ENCODE results near the gene C8B. TPM values are rescaled to one million over a fixed set of nuclear protein-coding genes. Genes with fewer than 3 reads are reported as not detected.

The C8B gene
- total and polyA plus RNA-seq, 2 of the 13 experiments (the other 11 are each of a cell fraction or from before 2014, with no cell fraction given) = 8.4 to 11.3 TPM

DNA sequence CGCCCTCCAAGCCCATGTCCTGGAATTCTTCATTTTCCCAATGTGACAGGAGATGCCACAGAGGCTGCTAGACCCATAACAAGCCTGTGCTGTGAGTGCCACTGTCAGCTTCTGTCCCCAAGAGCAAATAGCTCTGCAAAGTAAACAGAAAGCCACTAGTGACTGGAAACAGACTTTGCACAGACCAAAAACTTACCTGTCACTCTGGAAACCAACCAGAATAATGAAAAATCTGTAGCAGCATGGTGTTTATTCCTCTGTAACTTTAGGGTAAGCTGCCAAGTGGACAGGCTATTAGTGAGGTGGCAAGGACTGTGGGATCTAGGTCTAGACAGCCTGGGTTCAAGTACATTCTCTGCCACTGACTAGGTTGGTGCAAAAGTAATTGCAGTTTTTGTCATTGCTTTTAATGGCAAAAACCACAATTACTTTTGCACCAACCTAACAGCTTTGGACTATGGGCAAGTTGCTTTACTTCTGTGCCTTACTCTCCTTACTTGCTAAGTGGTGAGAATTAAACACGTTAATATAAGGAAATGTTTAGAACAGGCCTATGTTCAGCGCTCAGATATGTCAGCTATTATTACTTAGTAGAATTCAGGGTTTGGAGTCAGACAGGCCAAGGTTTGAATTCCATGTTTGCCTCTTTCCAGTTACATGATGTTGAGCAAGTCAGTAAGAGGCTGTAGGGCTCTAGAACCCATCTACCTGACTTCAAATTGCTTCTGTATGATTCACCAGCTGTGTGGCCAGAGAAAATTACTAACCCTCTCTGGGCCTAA, at the start of gene C8B (continued):
- peak; percentile 46; the same call in 1 of the 2 replicates for TF ChIP-seq DPF2 (CRISPR knock-in tag; IDR thresholded peaks at IDR 0.05; ENCODE audit: borderline replicate concordance, low read depth)
- 0 out of 2 replicates have a peak, but pooled peaks have one; percentile 27 for TF ChIP-seq ZNF205 (CRISPR knock-in tag; IDR thresholded peaks at IDR 0.05)
- TF ChIP-seq HDAC2 (CRISPR knock-in tag; IDR thresholded peaks at IDR 0.05) = peak; percentile 73
- TF ChIP-seq, protein P1, sequence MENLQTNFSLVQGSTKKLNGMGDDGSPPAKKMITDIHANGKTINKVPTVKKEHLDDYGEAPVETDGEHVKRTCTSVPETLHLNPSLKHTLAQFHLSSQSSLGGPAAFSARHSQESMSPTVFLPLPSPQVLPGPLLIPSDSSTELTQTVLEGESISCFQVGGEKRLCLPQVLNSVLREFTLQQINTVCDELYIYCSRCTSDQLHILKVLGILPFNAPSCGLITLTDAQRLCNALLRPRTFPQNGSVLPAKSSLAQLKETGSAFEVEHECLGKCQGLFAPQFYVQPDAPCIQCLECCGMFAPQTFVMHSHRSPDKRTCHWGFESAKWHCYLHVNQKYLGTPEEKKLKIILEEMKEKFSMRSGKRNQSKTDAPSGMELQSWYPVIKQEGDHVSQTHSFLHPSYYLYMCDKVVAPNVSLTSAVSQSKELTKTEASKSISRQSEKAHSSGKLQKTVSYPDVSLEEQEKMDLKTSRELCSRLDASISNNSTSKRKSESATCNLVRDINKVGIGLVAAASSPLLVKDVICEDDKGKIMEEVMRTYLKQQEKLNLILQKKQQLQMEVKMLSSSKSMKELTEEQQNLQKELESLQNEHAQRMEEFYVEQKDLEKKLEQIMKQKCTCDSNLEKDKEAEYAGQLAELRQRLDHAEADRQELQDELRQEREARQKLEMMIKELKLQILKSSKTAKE (CRISPR knock-in tag; IDR thresholded peaks at IDR 0.05; ENCODE audit: borderline replicate concordance) = peak; percentile 75
- TF ChIP-seq CEBPB (IDR thresholded peaks at IDR 0.05; ENCODE audit: borderline replicate concordance, low read depth, low read length) = peak; percentile 62; the same call in 1 of the 2 replicates
- TF ChIP-seq CREB1 (IDR thresholded peaks at IDR 0.05) = no peak
- TF ChIP-seq CREB1 (CRISPR knock-in tag; IDR thresholded peaks at IDR 0.05) = peak; percentile 71
- peak; percentile 49; the same call in 1 of the 2 replicates for TF ChIP-seq KDM1A (CRISPR knock-in tag; IDR thresholded peaks at IDR 0.05)
- TF ChIP-seq, protein P2, sequence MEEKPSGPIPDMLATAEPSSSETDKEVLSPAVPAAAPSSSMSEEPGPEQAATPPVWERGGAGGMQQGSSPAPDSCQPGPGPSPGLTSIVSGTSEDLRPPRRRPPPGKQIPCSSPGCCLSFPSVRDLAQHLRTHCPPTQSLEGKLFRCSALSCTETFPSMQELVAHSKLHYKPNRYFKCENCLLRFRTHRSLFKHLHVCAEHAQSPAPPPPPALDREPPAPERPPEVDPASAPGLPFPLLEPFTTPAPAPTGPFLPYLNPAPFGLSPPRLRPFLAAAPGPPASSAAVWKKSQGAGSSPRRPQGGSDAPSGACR (CRISPR knock-in tag; IDR thresholded peaks at IDR 0.05) = peak; percentile 30; the same call in 1 of the 2 replicates
- TF ChIP-seq RXRB (CRISPR knock-in tag; IDR thresholded peaks at IDR 0.05; ENCODE audit: borderline replicate concordance) = peak; percentile 67
- TF ChIP-seq, protein P3, sequence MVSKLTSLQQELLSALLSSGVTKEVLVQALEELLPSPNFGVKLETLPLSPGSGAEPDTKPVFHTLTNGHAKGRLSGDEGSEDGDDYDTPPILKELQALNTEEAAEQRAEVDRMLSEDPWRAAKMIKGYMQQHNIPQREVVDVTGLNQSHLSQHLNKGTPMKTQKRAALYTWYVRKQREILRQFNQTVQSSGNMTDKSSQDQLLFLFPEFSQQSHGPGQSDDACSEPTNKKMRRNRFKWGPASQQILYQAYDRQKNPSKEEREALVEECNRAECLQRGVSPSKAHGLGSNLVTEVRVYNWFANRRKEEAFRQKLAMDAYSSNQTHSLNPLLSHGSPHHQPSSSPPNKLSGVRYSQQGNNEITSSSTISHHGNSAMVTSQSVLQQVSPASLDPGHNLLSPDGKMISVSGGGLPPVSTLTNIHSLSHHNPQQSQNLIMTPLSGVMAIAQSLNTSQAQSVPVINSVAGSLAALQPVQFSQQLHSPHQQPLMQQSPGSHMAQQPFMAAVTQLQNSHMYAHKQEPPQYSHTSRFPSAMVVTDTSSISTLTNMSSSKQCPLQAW (CRISPR knock-in tag; IDR thresholded peaks at IDR 0.05) = peak; percentile 74
- peak; percentile 15 for TF ChIP-seq TBL1XR1 (IDR thresholded peaks at IDR 0.05; ENCODE audit: borderline replicate concordance, low read length, partially characterized antibody)
- TF ChIP-seq HMG20B (CRISPR knock-in tag; conservative IDR thresholded peaks at IDR 0.05) = no peak
- TF ChIP-seq TCF12 (IDR thresholded peaks at IDR 0.05) = no peak
- TF ChIP-seq TCF12 (CRISPR knock-in tag; IDR thresholded peaks at IDR 0.05) = no peak
- 0 out of 2 replicates have a peak, but pooled peaks have one; percentile 38 for TF ChIP-seq MIER3 (CRISPR knock-in tag; IDR thresholded peaks at IDR 0.05; ENCODE audit: borderline replicate concordance)
- peak; percentile 91 for TF ChIP-seq FOXA3 (CRISPR knock-in tag; IDR thresholded peaks at IDR 0.05)
- TF ChIP-seq REPIN1 (CRISPR knock-in tag; IDR thresholded peaks at IDR 0.05; ENCODE audit: borderline replicate concordance, low read depth) = no peak
- 0 out of 2 replicates have a peak, but pooled peaks have one; percentile 53 for TF ChIP-seq GLI4 (CRISPR knock-in tag; IDR thresholded peaks at IDR 0.05; ENCODE audit: borderline replicate concordance)
- TF ChIP-seq, protein P4, sequence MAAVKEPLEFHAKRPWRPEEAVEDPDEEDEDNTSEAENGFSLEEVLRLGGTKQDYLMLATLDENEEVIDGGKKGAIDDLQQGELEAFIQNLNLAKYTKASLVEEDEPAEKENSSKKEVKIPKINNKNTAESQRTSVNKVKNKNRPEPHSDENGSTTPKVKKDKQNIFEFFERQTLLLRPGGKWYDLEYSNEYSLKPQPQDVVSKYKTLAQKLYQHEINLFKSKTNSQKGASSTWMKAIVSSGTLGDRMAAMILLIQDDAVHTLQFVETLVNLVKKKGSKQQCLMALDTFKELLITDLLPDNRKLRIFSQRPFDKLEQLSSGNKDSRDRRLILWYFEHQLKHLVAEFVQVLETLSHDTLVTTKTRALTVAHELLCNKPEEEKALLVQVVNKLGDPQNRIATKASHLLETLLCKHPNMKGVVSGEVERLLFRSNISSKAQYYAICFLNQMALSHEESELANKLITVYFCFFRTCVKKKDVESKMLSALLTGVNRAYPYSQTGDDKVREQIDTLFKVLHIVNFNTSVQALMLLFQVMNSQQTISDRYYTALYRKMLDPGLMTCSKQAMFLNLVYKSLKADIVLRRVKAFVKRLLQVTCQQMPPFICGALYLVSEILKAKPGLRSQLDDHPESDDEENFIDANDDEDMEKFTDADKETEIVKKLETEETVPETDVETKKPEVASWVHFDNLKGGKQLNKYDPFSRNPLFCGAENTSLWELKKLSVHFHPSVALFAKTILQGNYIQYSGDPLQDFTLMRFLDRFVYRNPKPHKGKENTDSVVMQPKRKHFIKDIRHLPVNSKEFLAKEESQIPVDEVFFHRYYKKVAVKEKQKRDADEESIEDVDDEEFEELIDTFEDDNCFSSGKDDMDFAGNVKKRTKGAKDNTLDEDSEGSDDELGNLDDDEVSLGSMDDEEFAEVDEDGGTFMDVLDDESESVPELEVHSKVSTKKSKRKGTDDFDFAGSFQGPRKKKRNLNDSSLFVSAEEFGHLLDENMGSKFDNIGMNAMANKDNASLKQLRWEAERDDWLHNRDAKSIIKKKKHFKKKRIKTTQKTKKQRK (IDR thresholded peaks at IDR 0.05; ENCODE audit: low read length) = no peak
- TF ChIP-seq ISX (CRISPR knock-in tag; conservative IDR thresholded peaks at IDR 0.05) = no peak
- TF ChIP-seq NR2F1 (CRISPR knock-in tag; IDR thresholded peaks at IDR 0.05) = 0 out of 4 replicates have a peak, but pooled peaks of 1 of the 2 experiments have one; percentile 16

Data from HepG2 (cell line).